Right lobe of liver (tissue), 4 donors: ENCODE measurements around the gene LITAFD.

Experiments
- POLR2A ChIP-seq: fragments of 450-650 bp; IDR thresholded peaks from one replicate; pipeline ENCODE4 v1.6.1; 2017; ENCODE audit warnings: antibody characterized with exemption, mild to moderate bottlenecking
- TF ChIP-seq, protein P1 (sequence below), 4 donors: fragments of 200-600 bp in 3 of 4; fragments of 450-650 bp in 1 of 4; IDR thresholded peaks; one replicate each; pipeline versions ENCODE4 v1.5.1 to v1.8.0; 2016 to 2022; ENCODE audit warnings: antibody characterized with exemption in 4 of 4, mild to moderate bottlenecking in 2 of 4
- donor health status: DM: no; HTN: no; CAD: no.
- donor health status: DM: no; HTN: no; CAD: no.
- donor health status: DM: no; HTN: yes; CAD: no.

DNA sequence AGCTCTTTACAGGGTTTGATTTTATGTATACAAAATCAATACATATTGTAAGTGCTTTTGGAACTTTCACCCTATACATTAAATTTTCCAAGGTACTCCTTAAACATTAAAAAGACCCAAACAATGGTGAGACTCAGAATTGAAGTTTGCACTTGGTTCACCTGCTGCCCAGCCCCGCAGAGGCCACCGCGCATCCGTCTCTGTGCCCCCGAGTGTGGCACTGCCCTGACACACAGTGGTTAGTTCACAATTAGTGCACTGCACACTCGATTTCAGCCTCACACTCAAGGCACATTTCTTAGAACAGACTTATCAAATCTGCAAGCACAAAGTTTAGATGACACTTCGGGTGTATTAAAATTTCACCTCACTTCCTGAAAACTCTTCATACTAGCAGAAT lies 43.3 kb downstream of the LITAFD start:
- no peak for TF ChIP-seq POLR2A
- TF ChIP-seq, protein P1, sequence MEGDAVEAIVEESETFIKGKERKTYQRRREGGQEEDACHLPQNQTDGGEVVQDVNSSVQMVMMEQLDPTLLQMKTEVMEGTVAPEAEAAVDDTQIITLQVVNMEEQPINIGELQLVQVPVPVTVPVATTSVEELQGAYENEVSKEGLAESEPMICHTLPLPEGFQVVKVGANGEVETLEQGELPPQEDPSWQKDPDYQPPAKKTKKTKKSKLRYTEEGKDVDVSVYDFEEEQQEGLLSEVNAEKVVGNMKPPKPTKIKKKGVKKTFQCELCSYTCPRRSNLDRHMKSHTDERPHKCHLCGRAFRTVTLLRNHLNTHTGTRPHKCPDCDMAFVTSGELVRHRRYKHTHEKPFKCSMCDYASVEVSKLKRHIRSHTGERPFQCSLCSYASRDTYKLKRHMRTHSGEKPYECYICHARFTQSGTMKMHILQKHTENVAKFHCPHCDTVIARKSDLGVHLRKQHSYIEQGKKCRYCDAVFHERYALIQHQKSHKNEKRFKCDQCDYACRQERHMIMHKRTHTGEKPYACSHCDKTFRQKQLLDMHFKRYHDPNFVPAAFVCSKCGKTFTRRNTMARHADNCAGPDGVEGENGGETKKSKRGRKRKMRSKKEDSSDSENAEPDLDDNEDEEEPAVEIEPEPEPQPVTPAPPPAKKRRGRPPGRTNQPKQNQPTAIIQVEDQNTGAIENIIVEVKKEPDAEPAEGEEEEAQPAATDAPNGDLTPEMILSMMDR (IDR thresholded peaks at IDR 0.05): no peak
